ENCODE measurements around the gene KRTAP10-6.
"Not testable (repeated sequence)": the region's sequence is repeated elsewhere in the genome, so short reads cannot be mapped to it uniquely, and the experiment has no call there.

The KRTAP10-6 gene

DNA sequence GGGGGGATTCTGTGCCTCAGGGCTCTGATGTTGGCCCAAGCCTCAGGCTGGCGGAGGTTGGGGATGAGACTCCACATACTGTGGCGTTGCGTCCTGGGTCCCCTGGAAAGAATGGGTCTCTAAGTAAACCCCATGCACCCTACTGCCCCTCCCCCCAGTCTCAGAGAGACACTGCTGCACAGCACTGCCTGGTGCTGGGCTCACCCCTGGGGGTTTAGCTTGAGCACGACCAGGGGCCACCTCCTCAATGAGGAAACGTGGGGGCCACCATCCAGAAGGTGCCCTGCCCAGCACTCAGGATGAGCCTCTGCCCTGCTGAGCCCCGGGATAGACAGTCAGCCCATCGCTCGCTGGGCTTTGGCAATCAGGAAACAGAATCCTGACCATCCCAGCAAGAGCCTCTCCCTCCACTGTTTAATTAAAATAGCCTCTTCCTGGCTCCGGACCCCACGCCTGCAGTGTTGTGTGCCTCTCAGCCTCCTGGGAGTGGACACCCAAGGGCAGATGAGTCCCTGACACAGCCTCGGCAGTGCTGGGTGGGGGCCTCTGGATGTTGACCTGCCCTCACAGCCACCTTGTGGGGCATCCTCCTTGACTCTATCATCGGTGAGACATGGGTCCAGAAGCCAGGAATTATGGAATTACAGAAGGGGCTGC, 22.3 kb downstream of the KRTAP10-6 start:
- Histone ChIP-seq H3K4me1 (ENCODE audit: control insufficient read depth, insufficient read depth, low read length) (no peaks in the 10 kb centered on the region), H3K36me3 (ENCODE audit: control insufficient read depth in 2 of 2, insufficient read depth in 2 of 2, low read length in 2 of 2) (no peaks in the 10 kb centered on the region), H3K9ac (ENCODE audit: low read length in 2 of 2) (no peak overlapping the region), H3K9me3 (ENCODE audit: control insufficient read depth in 2 of 2, low read length in 2 of 2) (peaks cover 0 to 9% of the 10 kb centered on the region in 2 donors), H3K27ac (ENCODE audit: low read length) (no peak overlapping the region), H3K4me3 (ENCODE audit: low read length in 2 of 2) (no peak overlapping the region), H3K27me3 (ENCODE audit: control insufficient read depth in 1 of 2, insufficient read depth in 2 of 2, low read length in 2 of 2) (peaks cover 6 to 10% of the 10 kb centered on the region in 2 donors)

DNA sequence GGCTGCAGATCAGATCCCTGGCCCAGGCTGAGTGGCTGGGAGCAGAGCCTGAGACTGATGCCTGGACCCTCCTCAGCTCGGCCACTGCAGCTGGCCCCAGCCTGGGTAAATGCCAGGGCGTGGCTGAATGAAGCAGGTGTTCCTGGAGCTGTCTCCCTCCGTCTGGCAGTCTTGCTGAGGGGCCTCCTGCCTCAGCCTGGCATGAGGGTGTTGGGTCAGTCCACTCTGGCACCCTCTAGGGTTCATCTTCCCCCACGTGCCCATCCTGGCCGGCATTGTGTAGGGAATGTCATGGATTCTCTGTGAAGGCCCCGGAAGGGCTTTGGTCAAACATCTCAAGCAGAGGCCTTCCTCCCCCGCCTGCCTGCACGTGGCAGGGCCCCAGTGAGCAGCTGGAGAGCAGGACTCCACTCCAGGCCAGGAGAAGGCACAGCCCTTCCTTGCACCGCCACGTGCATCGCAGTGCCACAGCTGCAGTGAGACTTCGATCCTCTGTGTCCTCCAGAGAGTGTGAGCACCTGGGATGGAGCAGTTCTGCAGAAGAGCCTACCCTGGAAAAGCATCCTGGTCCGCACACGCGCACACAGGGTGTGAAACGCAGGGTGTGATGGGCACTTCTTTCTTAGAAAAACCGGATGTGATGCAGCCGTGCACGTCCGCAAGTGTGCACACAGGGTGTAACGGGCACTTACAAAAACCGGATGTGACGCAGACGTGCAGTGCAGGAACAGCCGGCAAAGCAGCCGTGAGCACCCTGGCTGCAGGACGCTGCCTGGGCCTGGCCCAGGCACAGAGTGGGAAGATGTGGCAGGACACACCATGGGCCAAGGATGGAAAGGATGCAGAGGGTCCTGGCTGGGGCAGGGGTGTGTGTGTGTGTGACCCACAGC, 23.4 kb downstream of the KRTAP10-6 start:
- H3K27ac ChIP-seq (ENCODE audit: low read length), result no peak overlapping the region
- H3K36me3 ChIP-seq (ENCODE audit: control insufficient read depth in 2 of 2, insufficient read depth in 2 of 2, low read length in 2 of 2), result no peaks in the 10 kb centered on the region
- peaks cover 0 to 9% of the 10 kb centered on the region in 2 donors for H3K9me3 ChIP-seq (ENCODE audit: control insufficient read depth in 2 of 2, low read length in 2 of 2)
- H3K4me3 ChIP-seq (ENCODE audit: low read length in 2 of 2), result no peak overlapping the region
- H3K9ac ChIP-seq (ENCODE audit: low read length in 2 of 2), result no peak overlapping the region
- no peaks in the 10 kb centered on the region for H3K4me1 ChIP-seq (ENCODE audit: control insufficient read depth, insufficient read depth, low read length)
- H3K27me3 ChIP-seq (ENCODE audit: control insufficient read depth in 1 of 2, insufficient read depth in 2 of 2, low read length in 2 of 2), result peaks cover 6 to 8% of the 10 kb centered on the region in 2 donors

DNA sequence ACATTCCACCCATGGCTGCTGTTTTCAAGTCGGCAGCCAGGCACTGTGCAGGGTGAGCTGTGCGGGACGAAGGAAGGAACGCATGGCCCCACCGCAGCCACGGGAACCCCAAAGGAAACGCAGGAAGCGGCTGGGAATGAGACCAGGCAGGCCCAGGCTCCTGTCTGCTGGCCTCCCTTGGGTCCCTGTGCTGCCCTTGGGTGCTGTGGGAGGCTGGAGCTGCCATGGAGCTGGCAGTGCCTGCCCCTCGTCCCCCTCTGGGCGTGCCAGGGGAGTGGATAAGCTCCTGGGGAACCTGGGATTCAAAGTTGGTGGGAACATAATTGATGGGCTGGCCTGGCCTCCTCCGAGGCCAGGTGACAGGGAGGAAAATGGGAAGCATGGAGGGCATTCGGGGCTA, 24.0 kb downstream of the KRTAP10-6 start:
- Histone ChIP-seq H3K4me3 (ENCODE audit: low read length in 2 of 2) (no peak overlapping the region), H3K9ac (ENCODE audit: low read length in 2 of 2) (no peak overlapping the region), H3K36me3 (ENCODE audit: control insufficient read depth in 2 of 2, insufficient read depth in 2 of 2, low read length in 2 of 2) (no peaks in the 10 kb centered on the region), H3K9me3 (ENCODE audit: control insufficient read depth in 2 of 2, low read length in 2 of 2) (peaks cover 0 to 9% of the 10 kb centered on the region in 2 donors), H3K4me1 (ENCODE audit: control insufficient read depth, insufficient read depth, low read length) (no peaks in the 10 kb centered on the region), H3K27me3 (ENCODE audit: control insufficient read depth in 1 of 2, insufficient read depth in 2 of 2, low read length in 2 of 2) (peaks cover 3 to 7% of the 10 kb centered on the region in 2 donors), H3K27ac (ENCODE audit: low read length) (no peak overlapping the region)

DNA sequence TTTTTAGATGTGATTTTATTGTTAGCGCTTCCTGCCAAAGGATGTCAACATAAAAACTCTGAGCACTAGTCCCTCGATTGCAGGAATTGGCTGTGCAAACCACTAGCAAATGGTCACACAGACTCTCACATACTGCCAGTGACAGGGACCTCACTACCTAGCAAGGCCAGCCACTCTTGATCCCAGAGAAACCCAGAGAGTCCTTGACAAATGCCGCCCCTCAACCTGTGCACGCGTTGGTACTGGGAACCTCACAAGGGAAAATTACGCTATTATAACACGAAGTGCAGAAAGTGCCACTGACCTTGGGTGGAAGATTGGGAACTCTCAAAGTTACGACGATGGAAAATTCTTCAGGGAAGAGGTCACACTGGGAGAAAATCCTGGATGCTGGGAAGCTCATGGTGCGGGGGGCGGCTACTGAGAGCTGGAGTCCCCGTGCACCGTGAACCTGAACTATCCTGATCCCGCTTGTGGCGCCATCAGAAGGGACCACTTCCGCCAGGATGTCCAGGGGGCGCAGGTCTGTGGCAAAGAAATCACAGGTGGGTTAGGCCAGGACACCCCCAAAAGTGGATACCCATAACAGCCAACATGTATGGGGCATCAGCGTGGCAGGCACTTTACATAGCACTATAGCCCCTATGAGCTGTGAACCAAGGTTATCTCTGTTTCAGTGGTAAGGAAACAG, 24.7 kb downstream of the KRTAP10-6 start:
- Histone ChIP-seq H3K4me3 (ENCODE audit: low read length in 2 of 2) (no peak overlapping the region), H3K36me3 (ENCODE audit: control insufficient read depth in 2 of 2, insufficient read depth in 2 of 2, low read length in 2 of 2) (no peaks in the 10 kb centered on the region), H3K9ac (ENCODE audit: low read length in 2 of 2) (no peak overlapping the region), H3K4me1 (ENCODE audit: control insufficient read depth, insufficient read depth, low read length) (no peaks in the 10 kb centered on the region), H3K9me3 (ENCODE audit: control insufficient read depth in 2 of 2, low read length in 2 of 2) (peaks cover 0 to 9% of the 10 kb centered on the region in 2 donors), H3K27me3 (ENCODE audit: control insufficient read depth in 1 of 2, insufficient read depth in 2 of 2, low read length in 2 of 2) (peaks cover 0 to 5% of the 10 kb centered on the region in 2 donors), H3K27ac (ENCODE audit: low read length) (no peak overlapping the region)

DNA sequence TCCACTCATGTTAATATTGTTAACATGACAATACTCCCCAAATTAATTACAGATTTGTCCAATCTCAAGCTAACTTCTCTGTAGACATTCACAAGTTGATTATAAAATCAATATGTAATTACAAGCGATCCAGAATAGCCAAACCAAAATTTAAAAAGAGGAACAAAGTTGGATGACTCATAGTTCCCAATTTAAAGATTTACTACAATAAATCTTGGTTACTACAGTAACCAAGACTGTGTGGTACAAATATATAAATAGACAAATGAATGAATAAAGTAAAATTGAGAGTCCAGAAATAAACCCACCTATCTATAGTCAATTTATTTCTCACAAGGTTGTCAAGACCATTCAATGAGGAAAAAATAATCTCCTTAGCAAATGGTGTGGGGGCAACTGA, 25.9 kb downstream of the KRTAP10-6 start:
- peaks cover 0 to 4% of the 10 kb centered on the region in 2 donors for H3K9me3 ChIP-seq (ENCODE audit: control insufficient read depth in 2 of 2, low read length in 2 of 2)
- no peaks in the 10 kb centered on the region for H3K36me3 ChIP-seq (ENCODE audit: control insufficient read depth in 2 of 2, insufficient read depth in 2 of 2, low read length in 2 of 2)
- no peak overlapping the region for H3K27ac ChIP-seq (ENCODE audit: low read length)
- peaks cover 0 to 5% of the 10 kb centered on the region in 2 donors for H3K27me3 ChIP-seq (ENCODE audit: control insufficient read depth in 1 of 2, insufficient read depth in 2 of 2, low read length in 2 of 2)
- H3K4me1 ChIP-seq (ENCODE audit: control insufficient read depth, insufficient read depth, low read length), result no peaks in the 10 kb centered on the region
- H3K4me3 ChIP-seq (ENCODE audit: low read length in 2 of 2), result no peak overlapping the region
- no peak overlapping the region for H3K9ac ChIP-seq (ENCODE audit: low read length in 2 of 2)

DNA sequence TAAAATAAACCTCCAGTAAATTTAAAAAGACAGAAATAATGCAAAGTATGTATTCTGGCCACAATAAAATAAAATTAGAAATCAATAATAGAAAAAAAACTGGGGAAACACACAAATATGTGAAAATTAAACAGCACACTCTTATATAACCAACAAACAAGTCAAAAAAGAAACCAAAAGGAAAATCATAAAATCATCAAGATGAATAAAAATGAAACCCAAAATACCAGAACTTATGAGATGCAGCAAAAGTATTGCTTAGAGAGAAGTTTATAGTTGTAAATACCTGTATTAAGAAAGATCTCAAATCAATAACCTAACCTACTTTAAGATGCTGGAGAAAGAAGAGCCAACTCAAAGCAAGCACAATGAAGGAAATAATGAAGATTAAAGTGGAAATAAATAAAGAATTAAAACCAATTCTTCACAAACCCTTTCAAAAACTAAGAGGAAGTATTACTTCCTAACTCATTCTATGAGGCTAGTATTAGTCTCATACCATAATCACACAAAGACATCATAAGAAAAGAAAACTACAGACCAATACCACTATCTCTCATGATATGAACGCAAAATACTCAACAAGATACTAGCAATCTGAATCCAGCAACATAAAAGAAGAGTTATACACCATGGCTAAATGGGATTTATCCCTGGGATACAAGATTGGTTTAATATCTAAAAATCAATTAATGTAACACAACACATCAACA, 27.3 kb downstream of the KRTAP10-6 start:
- no peaks in the 10 kb centered on the region for H3K36me3 ChIP-seq (ENCODE audit: control insufficient read depth in 2 of 2, insufficient read depth in 2 of 2, low read length in 2 of 2)
- no peak overlapping the region for H3K4me3 ChIP-seq (ENCODE audit: low read length in 2 of 2)
- H3K9me3 ChIP-seq (ENCODE audit: control insufficient read depth in 2 of 2, low read length in 2 of 2), result no peaks in the 10 kb centered on the region
- H3K27ac ChIP-seq (ENCODE audit: low read length), result no peak overlapping the region
- peaks cover 0 to 5% of the 10 kb centered on the region in 2 donors for H3K27me3 ChIP-seq (ENCODE audit: control insufficient read depth in 1 of 2, insufficient read depth in 2 of 2, low read length in 2 of 2)
- H3K4me1 ChIP-seq (ENCODE audit: control insufficient read depth, insufficient read depth, low read length), result no peaks in the 10 kb centered on the region
- H3K9ac ChIP-seq (ENCODE audit: low read length in 2 of 2), result no peak overlapping the region

DNA sequence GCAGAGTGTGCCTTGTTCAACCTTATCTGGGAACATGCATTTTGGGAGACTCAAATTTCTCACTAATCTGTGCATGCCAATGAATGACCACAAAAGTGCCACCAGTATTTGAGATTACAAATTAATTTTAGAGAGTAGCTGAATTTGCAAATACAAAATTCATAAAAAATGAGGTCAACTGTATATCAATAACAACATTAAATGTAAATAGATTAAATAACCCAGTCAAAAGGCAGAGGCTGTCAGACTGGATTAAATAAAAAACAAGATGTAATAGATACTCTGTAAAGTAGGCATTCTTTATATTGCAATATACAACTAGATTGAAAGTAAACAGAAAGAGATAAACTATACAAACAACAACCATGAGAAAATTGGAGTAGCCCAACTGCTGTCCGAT, 28.2 kb downstream of the KRTAP10-6 start:
- Histone ChIP-seq H3K27me3 (ENCODE audit: control insufficient read depth in 1 of 2, insufficient read depth in 2 of 2, low read length in 2 of 2) (peaks cover 0 to 2% of the 10 kb centered on the region in 2 donors), H3K36me3 (ENCODE audit: control insufficient read depth in 2 of 2, insufficient read depth in 2 of 2, low read length in 2 of 2) (no peaks in the 10 kb centered on the region), H3K9me3 (ENCODE audit: control insufficient read depth in 2 of 2, low read length in 2 of 2) (peaks cover 0 to 2% of the 10 kb centered on the region in 2 donors), H3K4me1 (ENCODE audit: control insufficient read depth, insufficient read depth, low read length) (no peaks in the 10 kb centered on the region), H3K27ac (ENCODE audit: low read length) (no peak overlapping the region), H3K4me3 (ENCODE audit: low read length in 2 of 2) (no peak overlapping the region), H3K9ac (ENCODE audit: low read length in 2 of 2) (no peak overlapping the region)

DNA sequence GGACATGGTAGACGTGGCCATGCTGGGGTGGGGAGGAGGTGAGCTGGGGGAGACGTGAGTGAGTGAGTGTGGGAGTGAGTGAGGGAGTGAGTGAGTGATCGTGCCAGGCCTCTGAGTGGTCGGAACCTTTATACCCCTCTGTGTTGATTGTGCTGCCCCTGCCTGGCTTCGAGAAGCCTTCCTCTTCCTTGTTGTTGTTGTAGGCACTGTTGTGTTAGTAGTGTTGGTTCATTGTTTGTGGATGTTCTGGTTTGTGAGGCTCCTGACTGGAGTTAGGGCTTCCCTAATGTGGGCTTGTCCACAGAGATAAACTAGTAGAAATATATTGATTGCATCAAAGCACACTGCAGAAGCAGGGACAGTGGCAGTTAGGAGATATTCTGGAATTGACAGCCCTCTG, 33.6 kb downstream of the KRTAP10-6 start, which contains the start of gene KRTAP10-3:
TSS of gene KRTAP10-3 (minus strand) at position 101 of the 400 bp plus-strand sequence. CDS start at position 21, 80 bp downstream.
- H3K4me1 ChIP-seq (ENCODE audit: control insufficient read depth, insufficient read depth, low read length), result no peaks in the 10 kb centered on the region
- H3K9ac ChIP-seq (ENCODE audit: low read length in 2 of 2), result no peak within 1 kb of the TSS
- H3K4me3 ChIP-seq (ENCODE audit: low read length in 2 of 2), result no peak within 1 kb of the TSS
- H3K27me3 ChIP-seq (ENCODE audit: control insufficient read depth in 1 of 2, insufficient read depth in 2 of 2, low read length in 2 of 2), result peaks cover 0 to 4% of the 10 kb centered on the region in 2 donors
- peaks cover 8% of the 10 kb centered on the region in 2 donors for H3K9me3 ChIP-seq (ENCODE audit: control insufficient read depth in 2 of 2, low read length in 2 of 2)
- H3K27ac ChIP-seq (ENCODE audit: low read length), result no peak within 1 kb of the TSS
- H3K36me3 ChIP-seq (ENCODE audit: control insufficient read depth in 2 of 2, insufficient read depth in 2 of 2, low read length in 2 of 2), result no peaks in the 10 kb centered on the region

DNA sequence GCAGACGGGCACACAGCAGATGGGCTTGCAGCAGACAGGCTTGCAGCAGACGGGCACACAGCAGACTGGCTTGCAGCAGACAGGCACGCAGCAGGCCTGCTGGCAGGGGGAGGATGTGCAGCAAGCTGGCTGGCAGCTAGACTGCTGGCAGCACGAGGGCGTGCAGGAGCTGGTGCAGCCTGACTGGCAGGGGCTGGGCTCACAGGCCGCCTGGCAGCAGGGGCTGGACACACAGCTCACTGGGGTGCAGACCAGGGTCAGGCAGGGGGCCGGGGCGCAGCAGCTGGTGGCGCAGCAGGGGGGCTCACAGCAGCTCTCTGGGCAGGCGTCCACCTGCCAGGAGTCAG, 34.0 kb downstream of the KRTAP10-6 start:
- H3K36me3 ChIP-seq (ENCODE audit: control insufficient read depth in 2 of 2, insufficient read depth in 2 of 2, low read length in 2 of 2); H3K9me3 ChIP-seq (ENCODE audit: control insufficient read depth in 2 of 2, low read length in 2 of 2); H3K27ac ChIP-seq (ENCODE audit: low read length); H3K4me1 ChIP-seq (ENCODE audit: control insufficient read depth, insufficient read depth, low read length); H3K27me3 ChIP-seq (ENCODE audit: control insufficient read depth in 1 of 2, insufficient read depth in 2 of 2, low read length in 2 of 2); H3K9ac ChIP-seq (ENCODE audit: low read length in 2 of 2); H3K4me3 ChIP-seq (ENCODE audit: low read length in 2 of 2): not testable (repeated sequence)
